ENCODE measurements around the gene MIS12. TPM values are rescaled to one million over a fixed set of nuclear protein-coding genes. Genes with fewer than 3 reads are reported as not detected.

MIS12 gene
- total RNA-seq, 1 donor from 2014 or later = 10.0 TPM

DNA sequence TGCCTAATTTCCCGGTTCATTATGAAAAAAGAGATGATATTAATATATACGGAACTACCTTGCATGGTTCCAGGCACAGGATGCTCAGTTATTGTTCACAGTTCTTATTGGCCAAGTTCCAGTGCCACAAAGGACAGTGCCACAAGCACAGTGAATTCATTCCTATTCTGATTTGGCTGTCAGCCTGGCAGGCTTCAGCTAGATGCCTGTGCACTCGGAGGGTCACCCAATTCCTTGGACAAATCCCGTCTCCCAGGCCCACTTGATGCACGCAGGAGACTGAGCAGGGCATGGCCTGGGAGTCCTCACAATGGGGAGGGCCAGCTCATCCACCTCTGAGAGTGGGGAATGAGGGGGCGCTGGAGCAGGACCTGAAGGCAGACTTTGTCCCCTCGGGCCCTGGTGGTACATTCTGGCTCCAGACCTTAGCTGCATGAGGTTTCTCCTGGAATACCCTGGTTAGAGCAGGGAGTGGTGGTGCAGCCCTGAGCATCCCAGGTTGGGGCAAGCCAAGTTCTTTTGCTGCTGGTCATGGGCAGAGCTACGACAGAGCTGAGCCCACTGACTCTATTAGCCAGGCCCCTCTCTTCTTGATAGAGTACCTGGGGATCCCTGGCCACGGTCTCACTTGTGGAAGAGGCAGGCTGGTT lies 41.4 kb downstream of the MIS12 start:
- ATAC-seq (ENCODE audit: poor library complexity) (no peak), DNase-seq (no peak)
- intact Hi-C loops (cut with DNase I) = no loop called here

DNA sequence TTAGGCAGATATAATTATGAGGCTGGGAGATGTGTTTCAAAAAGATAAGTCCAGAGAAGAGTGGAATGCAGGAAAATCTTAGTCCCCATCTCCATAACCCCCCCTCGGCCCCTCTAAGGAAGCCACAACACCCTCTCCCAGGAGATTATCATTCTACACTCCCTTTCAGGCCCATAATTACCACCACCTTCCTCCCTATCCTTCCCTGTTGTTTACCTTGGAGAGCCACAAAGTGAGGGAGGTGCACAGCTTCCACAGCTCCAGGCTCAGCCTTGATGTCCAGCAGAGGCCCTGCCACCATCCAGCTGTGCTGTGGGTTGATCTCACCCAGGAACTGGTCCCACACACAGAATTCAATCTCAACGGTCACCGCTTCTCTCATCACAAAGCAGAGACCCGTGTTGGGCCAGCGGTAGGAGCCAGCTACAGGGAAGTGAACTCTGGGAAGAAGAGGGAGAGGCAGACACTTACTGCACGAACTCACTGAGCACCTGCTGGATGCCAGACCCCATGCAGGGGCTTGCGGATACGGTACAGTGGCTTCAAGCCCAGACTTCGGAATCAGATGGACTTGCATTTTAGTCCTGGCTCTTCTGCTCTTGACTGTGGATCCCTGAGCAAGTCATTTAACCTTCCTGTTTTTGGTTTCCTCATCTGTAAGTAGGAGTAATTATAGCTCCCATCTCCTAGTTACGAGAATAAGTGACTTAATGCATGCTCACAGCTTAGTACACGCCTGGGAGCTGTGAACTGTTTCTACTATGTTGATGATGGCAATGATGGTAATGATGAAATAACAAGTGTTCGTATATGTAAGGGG lies 44.1 kb downstream of the MIS12 start:
- DNase-seq (no peak), ATAC-seq (ENCODE audit: poor library complexity) (no peak)
- intact Hi-C loops (cut with DNase I) = no loop called here

DNA sequence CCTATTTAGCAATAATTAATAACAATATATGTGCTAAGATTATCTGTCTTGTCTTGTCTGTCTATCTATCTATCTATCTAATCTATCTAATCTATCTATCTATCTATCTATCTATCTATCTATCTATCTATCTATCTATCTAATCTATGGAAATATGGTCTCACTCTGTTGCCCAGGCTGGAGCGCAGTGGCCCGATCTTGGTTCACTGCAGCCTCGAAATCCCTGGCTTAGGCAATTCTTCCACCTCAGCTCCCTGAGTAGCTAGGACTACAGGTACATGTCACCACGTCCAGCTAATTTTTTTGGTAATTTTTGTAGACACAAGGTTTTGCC lies 44.7 kb downstream of the MIS12 start:
- ATAC-seq (ENCODE audit: poor library complexity) (no peak), DNase-seq (no peak)
- intact Hi-C loops (cut with DNase I) = no loop called here

DNA sequence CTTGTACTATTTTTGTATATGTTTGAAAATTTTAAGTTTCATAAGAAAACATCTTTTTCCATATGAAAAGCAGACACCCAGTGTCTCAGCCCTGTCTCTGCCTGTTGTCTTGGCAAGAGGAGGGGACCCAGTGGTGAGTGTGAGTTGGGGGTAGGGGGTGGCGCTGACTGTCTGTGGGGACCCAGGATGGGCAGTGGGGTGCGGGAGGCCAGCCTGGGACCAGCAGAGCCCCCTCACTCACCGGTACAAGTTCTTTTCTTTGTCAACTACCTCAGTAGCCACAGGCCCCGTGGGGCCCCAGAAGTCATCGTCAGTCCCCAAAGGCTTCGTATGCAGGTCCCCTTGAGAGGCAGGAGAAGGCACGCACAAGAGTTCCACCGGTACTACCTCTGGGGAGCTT lies 46.2 kb downstream of the MIS12 start:
- intact Hi-C loops (cut with DNase I) = no loop called here
- no peak for DNase-seq
- ATAC-seq (ENCODE audit: poor library complexity) = no peak

DNA sequence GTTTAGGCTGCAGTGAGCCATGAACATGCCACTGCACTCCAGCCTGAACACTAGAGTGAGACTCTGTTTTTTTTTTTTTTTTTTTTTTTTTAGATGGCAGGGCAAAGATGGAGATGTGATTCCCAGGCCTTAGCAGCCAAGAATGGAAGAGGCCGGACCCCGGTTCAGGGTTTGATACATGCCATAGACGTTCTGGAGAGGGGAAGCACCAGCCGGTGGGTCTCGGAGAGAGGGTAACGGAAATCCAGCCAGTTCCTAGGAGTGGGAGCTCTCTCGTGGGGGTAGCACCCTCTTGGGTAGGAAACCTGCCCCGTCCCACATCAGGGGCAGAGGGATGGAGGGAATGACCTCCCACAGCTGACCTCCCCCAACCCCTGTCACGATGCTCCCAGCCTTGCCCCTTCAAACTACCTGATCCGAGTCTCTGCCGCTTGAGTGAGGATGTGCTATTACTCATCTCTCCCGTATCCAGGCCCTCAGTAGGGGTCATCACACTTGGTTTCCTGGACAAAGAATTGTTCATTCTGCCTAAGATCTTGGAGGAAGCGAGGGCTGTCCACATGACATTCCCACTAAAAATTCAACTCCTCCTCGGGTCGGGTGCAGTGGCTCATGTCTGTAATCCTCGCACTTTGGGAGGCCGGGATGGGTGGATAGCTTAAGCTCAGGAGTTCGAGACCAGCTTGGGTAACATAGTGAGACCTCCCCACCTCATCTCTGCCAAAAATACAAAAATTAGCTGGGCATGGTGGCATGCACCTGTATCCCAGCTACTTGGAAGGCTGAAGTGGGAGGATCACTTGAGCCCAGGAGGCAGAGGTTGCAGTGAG lies 47.3 kb downstream of the MIS12 start:
- ATAC-seq (ENCODE audit: poor library complexity) = no peak
- intact Hi-C loops (cut with DNase I) = no loop called here
- DNase-seq = no peak

DNA sequence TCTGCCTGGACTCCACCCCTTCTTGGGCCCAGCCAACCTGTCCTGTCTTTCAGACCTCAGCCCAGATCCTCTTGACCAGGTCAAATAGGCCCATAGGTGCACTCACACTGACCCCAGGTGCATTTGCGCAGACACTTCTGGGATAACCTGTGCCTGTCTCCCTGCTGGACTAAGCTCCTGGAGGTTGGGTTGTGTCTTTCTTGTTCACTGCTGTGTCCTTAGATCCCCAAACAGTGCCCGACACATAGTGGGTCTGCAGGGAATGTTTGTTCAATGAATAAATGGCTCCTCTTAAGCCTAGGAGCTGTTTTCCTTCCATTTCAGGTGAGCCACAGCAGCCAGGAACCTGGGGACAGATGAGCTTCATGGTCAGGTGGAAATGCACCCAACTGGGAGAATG lies 49.1 kb downstream of the MIS12 start:
- no peak for ATAC-seq (ENCODE audit: poor library complexity)
- intact Hi-C loops (cut with DNase I) = no loop called here
- no peak for DNase-seq

DNA sequence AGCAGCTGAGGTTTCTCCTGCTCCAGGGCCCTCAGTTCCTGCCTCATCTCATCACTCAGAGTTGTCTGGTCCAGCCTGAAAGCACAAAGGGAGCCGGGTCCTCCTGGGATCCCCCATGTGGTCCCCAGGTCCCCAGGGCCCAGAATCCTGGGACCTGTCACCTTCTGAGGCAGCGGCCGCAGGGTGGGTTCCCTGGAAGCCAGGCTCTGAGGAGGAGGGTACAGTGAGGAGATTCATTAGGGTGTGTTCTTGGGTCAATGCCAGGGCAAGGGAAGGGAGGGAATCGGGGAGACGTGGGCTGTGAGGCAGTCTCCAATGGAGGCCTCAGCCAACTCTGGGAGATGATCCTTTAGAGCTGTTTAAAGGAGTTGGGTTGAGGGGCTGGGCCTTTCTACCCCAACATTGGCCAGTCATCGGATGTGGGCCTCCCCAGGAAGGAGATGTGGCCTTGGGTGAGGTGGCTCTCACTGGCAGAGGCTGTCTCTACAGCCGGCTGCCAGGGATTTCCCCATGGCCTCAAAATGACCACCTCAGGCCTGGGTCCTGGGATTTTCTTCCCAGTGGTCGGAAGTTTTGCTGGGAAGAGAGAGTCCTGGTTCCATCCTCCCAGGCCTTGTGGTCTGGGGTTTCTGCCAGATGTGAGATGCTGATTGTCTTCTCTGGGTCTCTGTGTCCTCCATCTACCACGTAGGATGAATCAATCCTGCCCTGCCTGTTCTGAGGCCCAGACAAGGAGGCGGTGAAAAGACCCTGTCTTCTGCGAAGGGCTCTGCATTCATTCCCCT lies 50.7 kb downstream of the MIS12 start:
- ATAC-seq (ENCODE audit: poor library complexity) (no peak), DNase-seq (no peak)
- intact Hi-C loops (cut with DNase I) = no loop called here

DNA sequence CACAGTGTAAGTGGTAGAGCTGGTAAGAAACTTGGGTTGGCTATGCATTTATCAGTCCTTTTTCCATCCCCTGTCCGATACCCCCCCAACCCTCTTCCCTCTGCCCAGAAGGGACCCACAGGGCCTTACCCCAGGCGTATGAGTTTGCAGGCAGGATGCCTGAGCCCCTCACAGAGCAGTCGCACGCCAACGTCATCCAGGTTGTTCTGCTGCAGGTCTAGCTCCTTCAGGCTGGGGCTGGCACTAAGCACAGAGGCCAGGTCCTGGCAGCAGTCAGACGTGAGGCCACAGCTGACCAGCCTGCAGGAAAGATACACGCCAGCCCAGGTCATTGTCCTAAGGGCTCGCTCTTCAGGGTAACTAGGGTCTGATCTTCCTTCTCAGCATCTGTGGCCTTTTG lies 52.9 kb downstream of the MIS12 start:
- intact Hi-C loops (cut with DNase I) = no loop called here
- no peak for DNase-seq
- no peak for ATAC-seq (ENCODE audit: poor library complexity)

DNA sequence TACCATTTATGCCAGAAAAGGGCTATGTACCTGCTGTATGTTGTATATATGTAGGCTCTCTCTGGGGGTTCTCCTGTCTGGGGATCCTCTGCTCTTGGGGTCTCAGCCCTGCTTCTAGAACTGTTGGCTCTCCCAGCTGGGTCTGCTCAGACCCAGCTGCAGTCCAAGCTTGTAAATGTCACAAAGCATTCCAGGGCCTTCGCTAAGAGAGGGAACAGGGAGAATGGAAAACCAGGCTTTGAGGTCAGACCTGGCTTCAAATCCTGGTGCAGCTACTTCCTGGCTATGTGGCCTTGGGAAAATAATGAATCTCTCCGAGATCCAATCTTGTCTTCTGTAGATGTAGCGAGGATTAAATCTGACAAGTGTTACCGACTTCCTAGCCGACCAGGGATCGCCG lies 54.0 kb downstream of the MIS12 start:
- no peak for ATAC-seq (ENCODE audit: poor library complexity)
- intact Hi-C loops (cut with DNase I) = no loop called here
- DNase-seq = no peak

Other genes with a start within 250 kb of the MIS12 start
- 51.7 TPM for gene RABEP1, start 204.3 kb upstream of the MIS12 start, total RNA-seq
- 39.6 TPM for gene NUP88, start 66.9 kb upstream of the MIS12 start, total RNA-seq
- gene RPAIN, start 66.4 kb upstream of the MIS12 start, total RNA-seq = 24.8 TPM
- 128 TPM for gene C1QBP, start 47.4 kb upstream of the MIS12 start, total RNA-seq
- 4.0 TPM for gene DHX33, start 17.6 kb upstream of the MIS12 start, total RNA-seq
- 24.7 TPM for gene DERL2, start 388 bp upstream of the MIS12 start, total RNA-seq
- gene NLRP1, start 97.9 kb downstream of the MIS12 start, total RNA-seq = 7.9 TPM